ENCODE measurements around the gene SPTLC2.
"Not testable (repeated sequence)": the region's sequence is repeated elsewhere in the genome, so short reads cannot be mapped to it uniquely, and the experiment has no call there.

The SPTLC2 gene

GRCh38 chr14:77588411-77589025, 27.9 kb downstream of the SPTLC2 start:
- not testable (repeated sequence) for DNase-seq (ENCODE audit: low read depth in 2 of 2)

GRCh38 chr14:77585385-77585784, 31.1 kb downstream of the SPTLC2 start:
- DNase-seq (ENCODE audit: low read depth in 2 of 2) = no peak

GRCh38 chr14:77584809-77585208, 31.6 kb downstream of the SPTLC2 start:
- no peak for DNase-seq (ENCODE audit: low read depth in 2 of 2)

- DNase-seq (ENCODE audit: low read depth in 2 of 2) = no peak
Observed at GRCh38 chr14:77583657-77584056, 32.8 kb downstream of the SPTLC2 start.

GRCh38 chr14:77582511-77582910, 33.9 kb downstream of the SPTLC2 start:
- no peak for DNase-seq (ENCODE audit: low read depth in 2 of 2)

- DNase-seq (ENCODE audit: low read depth in 2 of 2) = no peak
Observed at GRCh38 chr14:77580964-77581505, 35.4 kb downstream of the SPTLC2 start.

- DNase-seq (ENCODE audit: low read depth in 2 of 2) = no peak
Observed at GRCh38 chr14:77580477-77580876, 36.0 kb downstream of the SPTLC2 start.

GRCh38 chr14:77579780-77580179, 36.7 kb downstream of the SPTLC2 start:
- DNase-seq (ENCODE audit: low read depth in 2 of 2) = no peak

- DNase-seq (ENCODE audit: low read depth in 2 of 2) = no peak
Observed at GRCh38 chr14:77579065-77579464, 37.4 kb downstream of the SPTLC2 start.

GRCh38 chr14:77574446-77575115, 41.9 kb downstream of the SPTLC2 start:
- no peak for DNase-seq (ENCODE audit: low read depth in 2 of 2)

GRCh38 chr14:77573964-77574363, 42.5 kb downstream of the SPTLC2 start:
- DNase-seq (ENCODE audit: low read depth in 2 of 2) = no peak

GRCh38 chr14:77570706-77571268, 45.6 kb downstream of the SPTLC2 start:
- DNase-seq (ENCODE audit: low read depth in 2 of 2) = no peak

- no peak for DNase-seq (ENCODE audit: low read depth in 2 of 2)
Observed at GRCh38 chr14:77565994-77566305, 50.5 kb downstream of the SPTLC2 start.

GRCh38 chr14:77565289-77565993, 51.0 kb downstream of the SPTLC2 start:
- no peak for DNase-seq (ENCODE audit: low read depth in 2 of 2)

GRCh38 chr14:77562681-77563080, 53.8 kb downstream of the SPTLC2 start:
- DNase-seq (ENCODE audit: low read depth in 2 of 2) = no peak

- DNase-seq (ENCODE audit: low read depth in 2 of 2) = no peak
Observed at GRCh38 chr14:77561881-77562280, 54.6 kb downstream of the SPTLC2 start.

- DNase-seq (ENCODE audit: low read depth in 2 of 2) = no peak
Observed at GRCh38 chr14:77559381-77559780, 57.1 kb downstream of the SPTLC2 start.

GRCh38 chr14:77557391-77557790, 59.0 kb downstream of the SPTLC2 start:
- DNase-seq (ENCODE audit: low read depth in 2 of 2) = no peak

- no peak for DNase-seq (ENCODE audit: low read depth in 2 of 2)
Observed at GRCh38 chr14:77556946-77557345, 59.5 kb downstream of the SPTLC2 start.

GRCh38 chr14:77554816-77555599, 61.4 kb downstream of the SPTLC2 start:
- DNase-seq (ENCODE audit: low read depth in 2 of 2) = no peak

GRCh38 chr14:77554207-77554606, 62.2 kb downstream of the SPTLC2 start:
- DNase-seq (ENCODE audit: low read depth in 2 of 2) = no peak

- no peak for DNase-seq (ENCODE audit: low read depth in 2 of 2)
Observed at GRCh38 chr14:77549451-77549850, 67.0 kb downstream of the SPTLC2 start.
